K562 (cell line): ENCODE measurements around the gene ZDHHC8. TPM values are rescaled to one million over a fixed set of nuclear protein-coding genes. Genes with fewer than 3 reads are reported as not detected.
A peak's percentile ranks its signal among the peaks of the same experiment; 100 is the strongest.

Source experiments
- NR2F6 ChIP-seq: fragments of 450-650 bp; formaldehyde crosslinking; IDR thresholded peaks from 2 replicates; pipeline ENCODE4 v1.4.0; 2020; ENCODE audit warnings: mild to moderate bottlenecking
- TCF7L2 ChIP-seq: fragments of 150-350 bp; IDR thresholded peaks from 2 replicates; pipeline ENCODE4 v1.6.1; 2016; ENCODE audit warnings: low read depth, mild to moderate bottlenecking, low read length, moderate library complexity
- TSC22D4 ChIP-seq: fragments of 450-650 bp; IDR thresholded peaks from 2 replicates; pipeline ENCODE4 v1.6.1; 2016; ENCODE audit warnings: missing genetic modification characterization, missing biosample characterization, control low read depth
- ZKSCAN1 ChIP-seq: fragments of 150-350 bp; IDR thresholded peaks from 2 replicates; pipeline ENCODE4 v1.6.1; 2016; ENCODE audit warnings: low read depth, low read length
- polyA plus RNA-seq, 8 experiments: library from polyadenylated mRNA; depleted of rRNA in 4 of 8; stranded (reverse) in 5 of 8; unstranded in 3 of 8; fragments of >200 nt; fragmentation: Nextera tagmentation in 2 of 8; fragmentation: Illumina TruSeq in 1 of 8; extraction: Ambion mirVana in 2 of 8; extraction: Trizol in 1 of 8; gene quantifications; 2 replicates each; pipeline versions ENCODE4 v1.2.1 to v1.2.3, GENCODE V29; 2011 to 2014; ENCODE audit warnings: inconsistent platforms in 1 of 8, missing spikeins in 1 of 8
- total RNA-seq, 7 experiments: library from RNA; depleted of rRNA in 6 of 7; stranded (reverse); fragments of >200 nt in 6 of 7; fragmentation: Illumina TruSeq in 2 of 7; extraction: Trizol in 2 of 7; gene quantifications; 2 replicates each; pipeline versions ENCODE4 v1.2.1 to v1.2.3, GENCODE V29; 2011 to 2021; ENCODE audit warnings: low replicate concordance in 1 of 7
- TF ChIP-seq, protein P1 (sequence below): fragments of 450-650 bp; IDR thresholded peaks from 2 replicates; pipeline ENCODE4 v1.6.1; 2017; ENCODE audit warnings: antibody characterized with exemption, mild to moderate bottlenecking
- TF ChIP-seq, protein P2 (sequence below): sonication (generic); formaldehyde crosslinking; IDR thresholded peaks from 2 replicates; pipeline ENCODE4 v1.8.0; 2023; ENCODE audit warnings: missing genetic modification reagents, mild to moderate bottlenecking, borderline replicate concordance
- TF ChIP-seq, protein P3 (sequence below): fragments of 250-450 bp; sonication (Bioruptor Pico); IDR thresholded peaks from 2 replicates; pipeline ENCODE4 v1.4.0; 2020; ENCODE audit warnings: mild to moderate bottlenecking, moderate library complexity
- TF ChIP-seq, protein P4 (sequence below): sonication (generic); formaldehyde crosslinking; IDR thresholded peaks from 2 replicates; pipeline ENCODE4 v1.8.0; 2023; ENCODE audit warnings: mild to moderate bottlenecking, missing genetic modification reagents

Gene ZDHHC8
- total and polyA plus RNA-seq, 9 of the 15 experiments (the other 6 are each of a cell fraction or from before 2014, with no cell fraction given): 0.04 to 109 (median 16.4) TPM

DNA sequence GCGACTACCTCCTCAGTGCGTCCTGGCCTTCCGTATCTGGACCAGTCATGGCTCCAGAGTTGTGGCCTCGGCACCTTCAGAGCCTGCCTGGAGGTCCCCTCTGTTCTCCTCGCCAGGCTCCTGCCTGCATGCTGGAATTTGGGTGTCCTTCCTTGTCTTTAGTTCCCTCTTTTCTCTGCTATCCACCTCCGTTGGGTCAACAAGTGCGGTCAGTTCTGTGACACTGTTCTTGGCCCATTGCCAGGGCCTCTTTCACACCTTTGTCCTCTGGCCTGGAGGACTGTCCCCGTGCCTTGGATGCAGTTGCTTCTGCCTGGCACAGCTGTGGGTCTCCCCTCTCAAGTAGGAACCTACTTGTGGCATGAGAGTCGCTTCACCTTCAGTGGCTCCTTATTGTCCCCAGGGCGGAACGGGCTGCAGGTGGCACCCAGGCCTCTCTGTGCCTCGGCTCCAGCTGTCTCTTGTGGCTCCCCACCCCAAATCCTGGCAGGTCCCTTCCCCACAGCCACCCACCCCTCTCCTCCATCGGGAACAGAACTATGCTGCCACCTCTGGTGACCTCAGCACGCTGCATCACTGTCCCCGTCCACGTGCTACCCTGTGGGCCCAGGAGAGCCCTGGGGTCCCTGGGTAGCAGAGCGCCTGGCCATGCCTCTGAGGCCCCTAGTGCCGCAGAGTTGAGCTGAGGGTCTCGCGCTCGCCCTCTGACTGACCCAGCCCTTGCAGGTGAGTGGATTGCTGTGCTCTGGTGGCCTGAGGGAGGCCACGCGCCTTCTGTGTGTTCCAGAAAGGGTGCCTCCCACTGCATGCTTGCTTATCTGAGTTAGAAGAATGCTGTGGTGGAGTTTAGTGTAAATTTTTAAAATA lies 46.8 kb upstream of the ZDHHC8 start (continued):
- TF ChIP-seq, protein P1, sequence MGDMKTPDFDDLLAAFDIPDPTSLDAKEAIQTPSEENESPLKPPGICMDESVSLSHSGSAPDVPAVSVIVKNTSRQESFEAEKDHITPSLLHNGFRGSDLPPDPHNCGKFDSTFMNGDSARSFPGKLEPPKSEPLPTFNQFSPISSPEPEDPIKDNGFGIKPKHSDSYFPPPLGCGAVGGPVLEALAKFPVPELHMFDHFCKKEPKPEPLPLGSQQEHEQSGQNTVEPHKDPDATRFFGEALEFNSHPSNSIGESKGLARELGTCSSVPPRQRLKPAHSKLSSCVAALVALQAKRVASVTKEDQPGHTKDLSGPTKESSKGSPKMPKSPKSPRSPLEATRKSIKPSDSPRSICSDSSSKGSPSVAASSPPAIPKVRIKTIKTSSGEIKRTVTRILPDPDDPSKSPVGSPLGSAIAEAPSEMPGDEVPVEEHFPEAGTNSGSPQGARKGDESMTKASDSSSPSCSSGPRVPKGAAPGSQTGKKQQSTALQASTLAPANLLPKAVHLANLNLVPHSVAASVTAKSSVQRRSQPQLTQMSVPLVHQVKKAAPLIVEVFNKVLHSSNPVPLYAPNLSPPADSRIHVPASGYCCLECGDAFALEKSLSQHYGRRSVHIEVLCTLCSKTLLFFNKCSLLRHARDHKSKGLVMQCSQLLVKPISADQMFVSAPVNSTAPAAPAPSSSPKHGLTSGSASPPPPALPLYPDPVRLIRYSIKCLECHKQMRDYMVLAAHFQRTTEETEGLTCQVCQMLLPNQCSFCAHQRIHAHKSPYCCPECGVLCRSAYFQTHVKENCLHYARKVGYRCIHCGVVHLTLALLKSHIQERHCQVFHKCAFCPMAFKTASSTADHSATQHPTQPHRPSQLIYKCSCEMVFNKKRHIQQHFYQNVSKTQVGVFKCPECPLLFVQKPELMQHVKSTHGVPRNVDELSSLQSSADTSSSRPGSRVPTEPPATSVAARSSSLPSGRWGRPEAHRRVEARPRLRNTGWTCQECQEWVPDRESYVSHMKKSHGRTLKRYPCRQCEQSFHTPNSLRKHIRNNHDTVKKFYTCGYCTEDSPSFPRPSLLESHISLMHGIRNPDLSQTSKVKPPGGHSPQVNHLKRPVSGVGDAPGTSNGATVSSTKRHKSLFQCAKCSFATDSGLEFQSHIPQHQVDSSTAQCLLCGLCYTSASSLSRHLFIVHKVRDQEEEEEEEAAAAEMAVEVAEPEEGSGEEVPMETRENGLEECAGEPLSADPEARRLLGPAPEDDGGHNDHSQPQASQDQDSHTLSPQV: no peak
- TF ChIP-seq, protein P2, sequence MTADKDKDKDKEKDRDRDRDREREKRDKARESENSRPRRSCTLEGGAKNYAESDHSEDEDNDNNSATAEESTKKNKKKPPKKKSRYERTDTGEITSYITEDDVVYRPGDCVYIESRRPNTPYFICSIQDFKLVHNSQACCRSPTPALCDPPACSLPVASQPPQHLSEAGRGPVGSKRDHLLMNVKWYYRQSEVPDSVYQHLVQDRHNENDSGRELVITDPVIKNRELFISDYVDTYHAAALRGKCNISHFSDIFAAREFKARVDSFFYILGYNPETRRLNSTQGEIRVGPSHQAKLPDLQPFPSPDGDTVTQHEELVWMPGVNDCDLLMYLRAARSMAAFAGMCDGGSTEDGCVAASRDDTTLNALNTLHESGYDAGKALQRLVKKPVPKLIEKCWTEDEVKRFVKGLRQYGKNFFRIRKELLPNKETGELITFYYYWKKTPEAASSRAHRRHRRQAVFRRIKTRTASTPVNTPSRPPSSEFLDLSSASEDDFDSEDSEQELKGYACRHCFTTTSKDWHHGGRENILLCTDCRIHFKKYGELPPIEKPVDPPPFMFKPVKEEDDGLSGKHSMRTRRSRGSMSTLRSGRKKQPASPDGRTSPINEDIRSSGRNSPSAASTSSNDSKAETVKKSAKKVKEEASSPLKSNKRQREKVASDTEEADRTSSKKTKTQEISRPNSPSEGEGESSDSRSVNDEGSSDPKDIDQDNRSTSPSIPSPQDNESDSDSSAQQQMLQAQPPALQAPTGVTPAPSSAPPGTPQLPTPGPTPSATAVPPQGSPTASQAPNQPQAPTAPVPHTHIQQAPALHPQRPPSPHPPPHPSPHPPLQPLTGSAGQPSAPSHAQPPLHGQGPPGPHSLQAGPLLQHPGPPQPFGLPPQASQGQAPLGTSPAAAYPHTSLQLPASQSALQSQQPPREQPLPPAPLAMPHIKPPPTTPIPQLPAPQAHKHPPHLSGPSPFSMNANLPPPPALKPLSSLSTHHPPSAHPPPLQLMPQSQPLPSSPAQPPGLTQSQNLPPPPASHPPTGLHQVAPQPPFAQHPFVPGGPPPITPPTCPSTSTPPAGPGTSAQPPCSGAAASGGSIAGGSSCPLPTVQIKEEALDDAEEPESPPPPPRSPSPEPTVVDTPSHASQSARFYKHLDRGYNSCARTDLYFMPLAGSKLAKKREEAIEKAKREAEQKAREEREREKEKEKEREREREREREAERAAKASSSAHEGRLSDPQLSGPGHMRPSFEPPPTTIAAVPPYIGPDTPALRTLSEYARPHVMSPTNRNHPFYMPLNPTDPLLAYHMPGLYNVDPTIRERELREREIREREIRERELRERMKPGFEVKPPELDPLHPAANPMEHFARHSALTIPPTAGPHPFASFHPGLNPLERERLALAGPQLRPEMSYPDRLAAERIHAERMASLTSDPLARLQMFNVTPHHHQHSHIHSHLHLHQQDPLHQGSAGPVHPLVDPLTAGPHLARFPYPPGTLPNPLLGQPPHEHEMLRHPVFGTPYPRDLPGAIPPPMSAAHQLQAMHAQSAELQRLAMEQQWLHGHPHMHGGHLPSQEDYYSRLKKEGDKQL (CRISPR knock-in tag): no peak
- TF ChIP-seq NR2F6: peak; percentile 68; the same call in 1 of the 2 replicates
- TF ChIP-seq ZKSCAN1: 0 out of 2 replicates have a peak, but pooled peaks have one; percentile 66
- TF ChIP-seq, protein P3, sequence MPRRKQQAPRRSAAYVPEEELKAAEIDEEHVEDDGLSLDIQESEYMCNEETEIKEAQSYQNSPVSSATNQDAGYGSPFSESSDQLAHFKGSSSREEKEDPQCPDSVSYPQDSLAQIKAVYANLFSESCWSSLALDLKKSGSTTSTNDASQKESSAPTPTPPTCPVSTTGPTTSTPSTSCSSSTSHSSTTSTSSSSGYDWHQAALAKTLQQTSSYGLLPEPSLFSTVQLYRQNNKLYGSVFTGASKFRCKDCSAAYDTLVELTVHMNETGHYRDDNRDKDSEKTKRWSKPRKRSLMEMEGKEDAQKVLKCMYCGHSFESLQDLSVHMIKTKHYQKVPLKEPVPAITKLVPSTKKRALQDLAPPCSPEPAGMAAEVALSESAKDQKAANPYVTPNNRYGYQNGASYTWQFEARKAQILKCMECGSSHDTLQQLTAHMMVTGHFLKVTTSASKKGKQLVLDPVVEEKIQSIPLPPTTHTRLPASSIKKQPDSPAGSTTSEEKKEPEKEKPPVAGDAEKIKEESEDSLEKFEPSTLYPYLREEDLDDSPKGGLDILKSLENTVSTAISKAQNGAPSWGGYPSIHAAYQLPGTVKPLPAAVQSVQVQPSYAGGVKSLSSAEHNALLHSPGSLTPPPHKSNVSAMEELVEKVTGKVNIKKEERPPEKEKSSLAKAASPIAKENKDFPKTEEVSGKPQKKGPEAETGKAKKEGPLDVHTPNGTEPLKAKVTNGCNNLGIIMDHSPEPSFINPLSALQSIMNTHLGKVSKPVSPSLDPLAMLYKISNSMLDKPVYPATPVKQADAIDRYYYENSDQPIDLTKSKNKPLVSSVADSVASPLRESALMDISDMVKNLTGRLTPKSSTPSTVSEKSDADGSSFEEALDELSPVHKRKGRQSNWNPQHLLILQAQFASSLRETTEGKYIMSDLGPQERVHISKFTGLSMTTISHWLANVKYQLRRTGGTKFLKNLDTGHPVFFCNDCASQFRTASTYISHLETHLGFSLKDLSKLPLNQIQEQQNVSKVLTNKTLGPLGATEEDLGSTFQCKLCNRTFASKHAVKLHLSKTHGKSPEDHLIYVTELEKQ: no peak
- no peak for TF ChIP-seq TSC22D4 (tag)
- TF ChIP-seq, protein P4, sequence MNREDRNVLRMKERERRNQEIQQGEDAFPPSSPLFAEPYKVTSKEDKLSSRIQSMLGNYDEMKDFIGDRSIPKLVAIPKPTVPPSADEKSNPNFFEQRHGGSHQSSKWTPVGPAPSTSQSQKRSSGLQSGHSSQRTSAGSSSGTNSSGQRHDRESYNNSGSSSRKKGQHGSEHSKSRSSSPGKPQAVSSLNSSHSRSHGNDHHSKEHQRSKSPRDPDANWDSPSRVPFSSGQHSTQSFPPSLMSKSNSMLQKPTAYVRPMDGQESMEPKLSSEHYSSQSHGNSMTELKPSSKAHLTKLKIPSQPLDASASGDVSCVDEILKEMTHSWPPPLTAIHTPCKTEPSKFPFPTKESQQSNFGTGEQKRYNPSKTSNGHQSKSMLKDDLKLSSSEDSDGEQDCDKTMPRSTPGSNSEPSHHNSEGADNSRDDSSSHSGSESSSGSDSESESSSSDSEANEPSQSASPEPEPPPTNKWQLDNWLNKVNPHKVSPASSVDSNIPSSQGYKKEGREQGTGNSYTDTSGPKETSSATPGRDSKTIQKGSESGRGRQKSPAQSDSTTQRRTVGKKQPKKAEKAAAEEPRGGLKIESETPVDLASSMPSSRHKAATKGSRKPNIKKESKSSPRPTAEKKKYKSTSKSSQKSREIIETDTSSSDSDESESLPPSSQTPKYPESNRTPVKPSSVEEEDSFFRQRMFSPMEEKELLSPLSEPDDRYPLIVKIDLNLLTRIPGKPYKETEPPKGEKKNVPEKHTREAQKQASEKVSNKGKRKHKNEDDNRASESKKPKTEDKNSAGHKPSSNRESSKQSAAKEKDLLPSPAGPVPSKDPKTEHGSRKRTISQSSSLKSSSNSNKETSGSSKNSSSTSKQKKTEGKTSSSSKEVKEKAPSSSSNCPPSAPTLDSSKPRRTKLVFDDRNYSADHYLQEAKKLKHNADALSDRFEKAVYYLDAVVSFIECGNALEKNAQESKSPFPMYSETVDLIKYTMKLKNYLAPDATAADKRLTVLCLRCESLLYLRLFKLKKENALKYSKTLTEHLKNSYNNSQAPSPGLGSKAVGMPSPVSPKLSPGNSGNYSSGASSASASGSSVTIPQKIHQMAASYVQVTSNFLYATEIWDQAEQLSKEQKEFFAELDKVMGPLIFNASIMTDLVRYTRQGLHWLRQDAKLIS (CRISPR knock-in tag): no peak
- no peak for TF ChIP-seq TCF7L2
